GM18502 (cell line): Measurements from ENCODE around the gene RGL4.

Experiments
- ATAC-seq: cut with Tn5 transposase; IDR thresholded peaks from one replicate; pipeline ENCODE4 v1.9.1; 2021; ENCODE audit warnings: mild to moderate bottlenecking; ENCODE audit not compliant: unreplicated experiment, poor library complexity

The RGL4 gene

DNA sequence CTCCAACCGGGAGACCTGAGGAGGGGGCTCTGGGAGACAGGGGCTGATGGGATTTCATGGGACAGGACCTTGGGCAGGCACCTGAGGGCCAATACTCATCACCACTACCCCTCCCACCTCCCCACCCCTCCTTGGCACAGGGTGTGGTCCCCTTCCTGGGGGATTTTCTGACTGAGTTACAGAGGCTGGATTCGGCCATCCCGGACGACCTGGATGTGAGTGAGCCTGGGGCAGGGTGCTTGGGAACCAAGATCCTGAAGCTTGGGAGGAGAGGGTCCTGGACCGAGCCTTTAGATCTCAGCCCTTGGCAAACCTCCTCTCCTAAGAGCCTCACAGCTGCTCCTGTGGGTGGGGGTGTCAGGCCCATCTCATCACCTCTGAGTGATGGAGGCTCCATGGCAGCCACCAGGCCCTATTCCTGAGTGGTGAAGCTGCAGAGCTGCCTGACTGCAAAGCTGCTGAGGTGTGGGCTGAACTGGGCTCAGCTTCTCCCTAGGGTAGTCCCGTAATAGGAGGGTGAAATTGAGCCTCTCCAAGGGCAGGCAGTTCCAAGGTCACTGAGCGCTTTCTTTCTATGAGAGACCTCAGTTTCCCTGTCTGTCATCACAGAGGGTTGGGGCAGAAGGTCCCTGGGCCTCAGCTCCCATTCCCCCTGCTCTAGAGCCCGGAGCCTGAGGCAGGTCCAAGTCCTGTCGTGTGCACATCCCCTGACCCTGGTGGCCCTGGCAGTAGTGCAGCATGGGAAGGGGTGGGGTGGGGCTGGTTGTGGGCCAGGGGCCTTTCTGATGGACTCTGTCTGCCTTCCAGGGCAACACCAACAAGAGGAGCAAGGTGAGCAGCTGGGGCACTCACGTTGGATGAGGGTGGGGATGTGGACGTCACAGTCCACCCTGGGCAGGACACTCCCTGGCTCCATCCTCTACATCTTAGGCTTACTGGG is 6.5 kb downstream of the RGL4 start:
- no peak for ATAC-seq

- ATAC-seq, result no peak
Observed at GRCh38 chr22:23698094-23698493, 7.3 kb downstream of the RGL4 start.

- ATAC-seq, result no peak
Observed at GRCh38 chr22:23698673-23699235, 7.9 kb downstream of the RGL4 start.

- no peak for ATAC-seq
Observed at GRCh38 chr22:23700706-23701105, 9.9 kb downstream of the RGL4 start.

DNA sequence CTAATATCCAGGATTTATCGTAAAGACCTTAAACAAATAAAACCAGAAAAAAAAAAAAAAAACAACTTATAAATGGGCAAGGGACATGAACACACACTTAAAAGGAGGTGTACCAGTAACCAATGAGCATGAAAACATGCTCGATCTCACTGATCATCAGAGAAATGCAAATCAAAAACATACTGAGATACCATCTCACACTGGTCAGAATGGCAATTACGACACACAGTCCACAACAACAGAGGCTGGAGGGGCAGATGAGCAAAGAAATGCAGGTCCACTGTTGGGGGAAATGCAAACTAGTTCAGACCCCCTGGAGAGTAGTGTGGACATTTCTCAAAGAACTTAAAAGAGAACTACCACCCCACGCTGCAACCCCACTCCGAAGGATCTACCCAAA is 13.2 kb downstream of the RGL4 start:
- no peak for ATAC-seq

DNA sequence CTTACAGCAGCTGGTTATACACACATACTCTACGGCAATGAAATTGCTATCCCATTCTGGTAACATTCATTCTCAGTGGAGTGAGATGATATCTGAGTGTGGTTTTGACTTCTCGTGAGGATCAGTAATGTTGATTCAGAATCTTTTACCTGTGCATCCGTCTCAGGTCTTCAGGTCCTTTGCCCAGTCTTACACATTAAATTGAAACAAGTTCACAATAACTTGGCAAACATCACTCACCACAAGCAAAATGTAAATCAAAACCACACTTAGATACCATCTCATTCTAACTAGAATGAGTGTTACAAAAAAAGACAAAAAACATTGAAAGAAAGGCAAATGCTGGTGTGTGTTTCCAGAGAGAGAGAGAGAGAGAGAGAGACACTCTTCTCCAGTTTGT is 14.0 kb downstream of the RGL4 start:
- no peak for ATAC-seq

DNA sequence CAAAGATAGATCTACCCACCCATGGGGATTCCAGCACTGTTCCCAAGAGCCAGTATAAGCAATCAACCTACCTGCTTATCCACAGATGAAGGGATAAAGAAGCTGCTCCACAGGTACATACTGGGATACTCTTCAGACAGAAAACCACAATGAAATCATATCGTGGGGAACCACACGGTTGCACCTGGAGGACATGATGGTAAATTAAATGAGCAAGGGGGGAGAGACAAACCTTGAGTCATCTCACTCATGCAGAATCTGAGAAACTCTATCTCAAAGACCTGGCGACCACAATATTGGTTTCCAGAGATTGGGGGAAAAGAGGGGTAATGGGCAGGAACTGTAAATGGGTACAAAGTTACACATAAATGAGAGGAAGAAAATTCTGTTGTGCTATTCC is 14.5 kb downstream of the RGL4 start:
- ATAC-seq, result no peak

DNA sequence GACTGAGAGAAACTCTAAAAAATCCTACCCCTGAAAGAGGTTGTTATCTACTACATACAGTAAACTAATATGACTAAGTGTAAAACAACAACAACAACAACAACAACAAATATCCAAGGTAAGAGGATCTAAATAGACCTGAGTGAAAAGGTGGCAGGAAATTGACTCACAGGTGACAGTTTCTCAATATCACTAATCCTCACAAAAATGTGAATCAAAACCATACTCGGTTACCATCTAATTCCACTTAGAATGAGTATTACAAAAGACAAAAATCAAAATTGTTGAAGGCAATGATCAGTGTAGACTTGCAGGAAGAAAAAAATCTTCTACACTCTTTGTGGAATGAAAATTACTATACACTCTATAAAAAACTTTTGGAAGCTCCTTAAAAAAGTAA is 17.5 kb downstream of the RGL4 start:
- ATAC-seq, result no peak

GRCh38 chr22:23709107-23709506 is 18.3 kb downstream of the RGL4 start:
- ATAC-seq, result no peak

- no peak for ATAC-seq
Observed at GRCh38 chr22:23712256-23712655, 21.4 kb downstream of the RGL4 start.

- ATAC-seq, result no peak
Observed at GRCh38 chr22:23713696-23714595, 23.1 kb downstream of the RGL4 start.

DNA sequence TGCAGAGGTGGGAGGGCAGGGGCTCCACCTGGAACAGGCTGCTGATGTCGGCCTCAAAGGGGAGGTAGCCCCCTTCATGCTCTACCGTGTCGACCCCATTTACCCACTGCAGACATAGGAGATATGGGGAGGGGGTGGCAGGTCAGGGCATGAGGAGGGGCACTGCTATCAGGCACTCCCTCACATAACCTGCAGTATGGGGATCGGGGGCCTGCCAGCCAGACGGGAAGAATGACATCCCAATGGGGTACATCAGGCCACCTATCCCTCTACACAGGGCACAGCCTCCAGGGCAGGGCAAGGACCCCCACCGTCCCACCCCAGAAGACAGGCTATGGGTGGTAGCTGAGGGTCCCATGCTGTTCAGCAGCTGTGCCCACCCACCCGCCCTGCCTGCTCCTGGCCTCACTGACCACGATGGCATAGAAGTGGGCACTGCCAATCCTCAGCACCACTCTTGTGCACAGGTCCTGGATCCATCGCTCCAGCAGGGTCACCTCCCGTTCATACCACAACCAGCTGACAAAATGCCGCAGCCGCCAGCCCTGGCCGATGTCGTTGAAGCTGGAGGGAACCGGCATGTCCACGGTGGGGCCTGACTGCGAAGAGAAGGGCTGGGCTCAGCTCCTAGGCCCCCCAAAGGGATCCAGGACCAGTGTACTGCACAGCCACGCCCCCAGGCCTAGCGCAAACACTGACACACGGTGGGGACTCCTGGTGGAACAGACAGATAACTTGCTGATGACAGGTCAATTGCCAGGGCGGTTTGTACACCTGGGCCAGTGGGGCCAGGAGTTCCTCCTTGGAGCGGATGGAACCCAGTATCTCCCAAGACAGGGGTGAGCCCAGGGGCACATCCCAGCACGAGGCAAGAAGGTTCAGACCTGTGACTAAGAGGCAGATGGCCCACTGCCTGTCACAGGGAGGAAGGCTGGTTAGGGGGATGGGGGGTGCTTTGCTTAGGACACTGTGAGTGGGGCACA is 24.1 kb downstream of the RGL4 start:
- ATAC-seq, result no peak

- no peak for ATAC-seq
Observed at GRCh38 chr22:23715806-23716375, 25.1 kb downstream of the RGL4 start.

GRCh38 chr22:23716811-23717801 is 26.3 kb downstream of the RGL4 start:
- ATAC-seq, result peak; percentile 83

GRCh38 chr22:23718371-23719165 is 27.8 kb downstream of the RGL4 start:
- ATAC-seq, result no peak

- no peak for ATAC-seq
Observed at GRCh38 chr22:23720855-23721254, 30.0 kb downstream of the RGL4 start.

DNA sequence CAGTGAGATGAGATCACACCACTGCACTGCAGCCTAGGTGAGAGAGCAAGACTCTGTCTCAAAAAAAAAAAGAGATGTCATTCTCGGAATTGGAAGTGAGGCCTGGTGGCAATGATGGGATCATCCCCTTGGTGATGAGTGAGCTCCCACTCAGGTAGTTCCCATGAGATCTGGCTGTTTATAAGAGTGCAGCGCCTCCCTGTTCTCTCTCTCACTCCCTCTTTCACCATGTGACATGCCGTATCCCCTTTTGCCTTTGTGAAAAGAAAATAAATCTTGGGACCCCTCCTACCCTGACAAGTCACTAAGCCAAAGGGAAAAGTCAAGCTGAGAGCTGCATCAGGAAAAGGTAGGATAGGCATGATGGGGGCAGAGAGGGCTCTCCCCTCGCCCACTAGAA is 31.3 kb downstream of the RGL4 start:
- ATAC-seq, result no peak
